Prostate gland (tissue), 2 donors: ENCODE results near the gene XAGE3.

ENCODE experiments used
- CTCF ChIP-seq, 4 experiments: fragments of 200-600 bp in 2 of 4; fragments of 450-650 bp in 2 of 4; sonication (generic) in 2 of 4; IDR thresholded peaks; 1 replicate in 3 of 4; 2 replicates in 1 of 4; pipeline ENCODE4 v1.5.1; 2016 to 2019; ENCODE audit warnings: antibody characterized with exemption in 4 of 4, mild to moderate bottlenecking in 2 of 4, moderate library complexity in 2 of 4
- POLR2A ChIP-seq: fragments of 450-650 bp; IDR thresholded peaks from one replicate; pipeline ENCODE4 v1.6.1; 2016; ENCODE audit warnings: antibody characterized with exemption, mild to moderate bottlenecking
- POLR2AphosphoS5 ChIP-seq: sonication (generic); formaldehyde crosslinking; IDR thresholded peaks from one replicate; pipeline ENCODE4 v1.6.1; 2017; ENCODE audit warnings: antibody characterized with exemption

GRCh38 chrX:52874661-52875060, 6.8 kb upstream of the XAGE3 start:
- TF ChIP-seq CTCF (IDR thresholded peaks at IDR 0.05) (no peak), POLR2AphosphoS5 (no peak), POLR2A (no peak)
